Nephron progenitor cell (in vitro differentiated cells): Measurements from ENCODE around the gene VCAM1.

ENCODE experiments used
- DNase-seq: peaks from one replicate; pipeline ENCODE4 v3.0.0; 2021
- H3K27ac Mint-ChIP-seq: 2 replicates; pipeline ENCODE4 v1.8.0; 2021; ENCODE audit warnings: mild to moderate bottlenecking, moderate library complexity, mixed read lengths
- H3K27me3 Mint-ChIP-seq: 2 replicates; pipeline ENCODE4 v1.8.0; 2021; ENCODE audit warnings: mild to moderate bottlenecking, low read depth, mixed read lengths; ENCODE audit not compliant: poor library complexity
- H3K36me3 Mint-ChIP-seq: 2 replicates; pipeline ENCODE4 v1.8.0; 2021; ENCODE audit warnings: low read depth, mixed read lengths
- H3K4me1 Mint-ChIP-seq: 2 replicates; pipeline ENCODE4 v1.8.0; 2021; ENCODE audit warnings: mixed read lengths
- H3K4me3 Mint-ChIP-seq: 2 replicates; pipeline ENCODE4 v1.8.0; 2021; ENCODE audit warnings: mild to moderate bottlenecking, moderate library complexity, mixed read lengths
- H3K9me3 Mint-ChIP-seq: 2 replicates; pipeline ENCODE4 v1.8.0; 2021; ENCODE audit warnings: mild to moderate bottlenecking, moderate library complexity, mixed read lengths
- CTCF ChIP-seq: fragments of 200-600 bp; sonication (generic); IDR thresholded peaks from 2 replicates; pipeline ENCODE4 v1.5.0; 2021; ENCODE audit warnings: antibody characterized with exemption

Gene VCAM1

GRCh38 chr1:100782473-100783039 is 63.0 kb downstream of the VCAM1 start:
- no peak for DNase-seq
- Mint-ChIP-seq H3K27me3 (peaks cover 2% of the 10 kb centered on the region), H3K4me1 (no peaks in the 10 kb centered on the region), H3K27ac (no peak overlapping the region), H3K4me3 (no peak overlapping the region), H3K36me3 (no peaks in the 10 kb centered on the region), H3K9me3 (peaks cover 10% of the 10 kb centered on the region)
- no peak for TF ChIP-seq CTCF

GRCh38 chr1:100785470-100786052 is 66.0 kb downstream of the VCAM1 start:
- H3K4me1 Mint-ChIP-seq = no peaks in the 10 kb centered on the region
- peaks cover 10% of the 10 kb centered on the region for H3K9me3 Mint-ChIP-seq
- TF ChIP-seq CTCF = no peak
- no peaks in the 10 kb centered on the region for H3K36me3 Mint-ChIP-seq
- peaks cover 2% of the 10 kb centered on the region for H3K27me3 Mint-ChIP-seq
- no peak overlapping the region for H3K4me3 Mint-ChIP-seq
- no peak overlapping the region for H3K27ac Mint-ChIP-seq
- DNase-seq = no peak

- no peak for TF ChIP-seq CTCF
- no peak for DNase-seq
- H3K9me3 Mint-ChIP-seq = peaks cover 4% of the 10 kb centered on the region
- H3K4me1 Mint-ChIP-seq = no peaks in the 10 kb centered on the region
- no peak overlapping the region for H3K4me3 Mint-ChIP-seq
- no peak overlapping the region for H3K27ac Mint-ChIP-seq
- no peaks in the 10 kb centered on the region for H3K36me3 Mint-ChIP-seq
- peaks cover 2% of the 10 kb centered on the region for H3K27me3 Mint-ChIP-seq
Observed at GRCh38 chr1:100786870-100787269, 67.3 kb downstream of the VCAM1 start.
